HG02571 (cell line): ENCODE results near the gene CYSLTR2.
"Not testable (repeated sequence)": the region's sequence is repeated elsewhere in the genome, so short reads cannot be mapped to it uniquely, and the experiment has no call there.

Source experiments
- ATAC-seq: cut with Tn5 transposase; IDR thresholded peaks from one replicate; pipeline ENCODE4 v1.9.1; 2021; ENCODE audit warnings: mild to moderate bottlenecking, moderate library complexity; ENCODE audit not compliant: unreplicated experiment

The CYSLTR2 gene

GRCh38 chr13:48644951-48645350, 8.8 kb upstream of the CYSLTR2 start:
- no peak for ATAC-seq

- ATAC-seq, result no peak
Measured at GRCh38 chr13:48645845-48646244, 7.9 kb upstream of the CYSLTR2 start.

- ATAC-seq, result no peak
Measured at GRCh38 chr13:48646791-48647190, 6.9 kb upstream of the CYSLTR2 start.

- no peak for ATAC-seq
Measured at GRCh38 chr13:48647625-48648024, 6.1 kb upstream of the CYSLTR2 start.

GRCh38 chr13:48648446-48648845, 5.3 kb upstream of the CYSLTR2 start:
- ATAC-seq, result no peak

GRCh38 chr13:48652851-48653471, 768 bp upstream of the CYSLTR2 start:
- no peak for ATAC-seq

- no peak for ATAC-seq
Measured at GRCh38 chr13:48654511-48654910, 782 bp downstream of the CYSLTR2 start.

- ATAC-seq, result no peak
Measured at GRCh38 chr13:48655291-48655690, 1.6 kb downstream of the CYSLTR2 start.

GRCh38 chr13:48656608-48657007, 2.9 kb downstream of the CYSLTR2 start:
- no peak for ATAC-seq

- ATAC-seq, result no peak
Measured at GRCh38 chr13:48660361-48661076, 6.8 kb downstream of the CYSLTR2 start.

GRCh38 chr13:48661107-48661506, 7.4 kb downstream of the CYSLTR2 start:
- no peak for ATAC-seq

- ATAC-seq, result no peak
Measured at GRCh38 chr13:48662226-48662625, 8.5 kb downstream of the CYSLTR2 start.

- no peak for ATAC-seq
Measured at GRCh38 chr13:48667136-48667535, 13.4 kb downstream of the CYSLTR2 start.

GRCh38 chr13:48671421-48671820, 17.7 kb downstream of the CYSLTR2 start:
- ATAC-seq, result not testable (repeated sequence)

- no peak for ATAC-seq
Measured at GRCh38 chr13:48675247-48675646, 21.5 kb downstream of the CYSLTR2 start.

- ATAC-seq, result no peak
Measured at GRCh38 chr13:48678316-48678715, 24.6 kb downstream of the CYSLTR2 start.

- no peak for ATAC-seq
Measured at GRCh38 chr13:48679941-48680680, 26.4 kb downstream of the CYSLTR2 start.

GRCh38 chr13:48680756-48681392, 27.1 kb downstream of the CYSLTR2 start:
- no peak for ATAC-seq

GRCh38 chr13:48681905-48682304, 28.2 kb downstream of the CYSLTR2 start:
- ATAC-seq, result no peak

GRCh38 chr13:48682436-48682835, 28.7 kb downstream of the CYSLTR2 start:
- ATAC-seq, result no peak

- no peak for ATAC-seq
Measured at GRCh38 chr13:48686636-48687210, 33.0 kb downstream of the CYSLTR2 start.
